ENCODE results near the gene CFLAR.

DNA sequence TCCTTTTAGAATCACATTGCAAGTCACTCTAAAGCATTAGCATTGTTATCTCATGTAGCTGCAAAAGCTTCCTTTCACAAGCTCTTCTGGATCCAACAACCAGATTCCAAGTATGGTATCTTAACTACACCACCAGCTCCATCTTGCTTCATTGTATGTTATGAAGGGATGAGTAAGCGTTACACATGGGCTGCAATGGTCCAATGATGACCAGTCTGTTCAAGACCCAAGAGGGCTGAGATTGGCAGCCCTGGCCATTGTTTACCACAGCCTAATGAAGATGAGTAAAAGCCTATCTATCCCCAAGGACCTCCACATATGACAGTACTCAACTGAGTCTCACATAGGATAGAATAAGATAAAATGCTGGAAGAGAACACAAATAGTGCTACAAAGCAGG lies 6.3 kb downstream of the CFLAR start:
- TF ChIP-seq POU2F2 (IDR thresholded peaks at IDR 0.05; ENCODE audit: low read depth, low read length) (no peak), POLR2A (IDR thresholded peaks at IDR 0.05; ENCODE audit: low read depth, low read length) (no peak), TAF1 (IDR thresholded peaks at IDR 0.05; ENCODE audit: low read depth, low read length) (no peak), POLR2AphosphoS5 (IDR thresholded peaks at IDR 0.05; ENCODE audit: low read depth, low read length) (no peak), SPI1 (IDR thresholded peaks at IDR 0.05; ENCODE audit: low read depth, low read length) (no peak)
